Bronchial epithelial cell (primary cell): ENCODE data around the gene RAI1. TPM values are rescaled to one million over a fixed set of nuclear protein-coding genes. Genes with fewer than 3 reads are reported as not detected.

Source experiments
- DNase-seq: peaks from one replicate; pipeline ENCODE4 v3.0.0-alpha.2; 2010; ENCODE audit warnings: low read depth
- FAIRE-seq: peaks from 2 replicates; lab custom pipeline; 2011; peaks lifted over from hg19 to GRCh38; lab: Jason Lieb, UNC
- H3K27me3 ChIP-seq: 2 replicates; pipeline ENCODE4 v1.5.1; 2011; ENCODE audit warnings: low read length; ENCODE audit not compliant: control insufficient read depth, insufficient read depth
- H3K36me3 ChIP-seq: 2 replicates; pipeline ENCODE4 v1.5.1; 2011; ENCODE audit warnings: low read length; ENCODE audit not compliant: control insufficient read depth, insufficient read depth
- H3K4me3 ChIP-seq: 2 replicates; pipeline ENCODE4 v1.5.1; 2011; ENCODE audit warnings: mild to moderate bottlenecking, low read depth, low read length, control low read depth
- CTCF ChIP-seq: IDR thresholded peaks from 2 replicates; pipeline ENCODE4 v1.5.1; 2011; ENCODE audit warnings: mild to moderate bottlenecking, moderate library complexity, low read length, control low read depth, inconsistent platforms; ENCODE audit not compliant: insufficient read depth, severe bottlenecking
- total RNA-seq: library from RNA; depleted of rRNA; stranded (reverse); fragments of >200 nt; gene quantifications from 2 replicates; pipeline ENCODE4 v1.2.1, GENCODE V29; 2014

RAI1 gene
- total RNA-seq, 1 donor from 2014 or later, result 7.4 TPM

- no peaks in the 10 kb centered on the region for H3K27me3 ChIP-seq
- no peak overlapping the region for H3K4me3 ChIP-seq
- no peak for TF ChIP-seq CTCF
- peaks cover 6% of the 10 kb centered on the region for H3K36me3 ChIP-seq
- DNase-seq, result no peak
- FAIRE-seq, result no peak
These were observed 67.3 kb downstream of the RAI1 start for GRCh38 chr17:17748604-17749003.

- no peak for TF ChIP-seq CTCF
- H3K27me3 ChIP-seq, result no peaks in the 10 kb centered on the region
- DNase-seq, result no peak
- peaks cover 8% of the 10 kb centered on the region for H3K36me3 ChIP-seq
- no peak for FAIRE-seq
- no peak overlapping the region for H3K4me3 ChIP-seq
These were observed 67.9 kb downstream of the RAI1 start for GRCh38 chr17:17749025-17749772.

- no peak for TF ChIP-seq CTCF
- FAIRE-seq (no peak), DNase-seq (peak; percentile 76)
- Histone ChIP-seq H3K4me3 (no peak overlapping the region), H3K27me3 (no peaks in the 10 kb centered on the region), H3K36me3 (peaks cover 9% of the 10 kb centered on the region)
These were observed 68.7 kb downstream of the RAI1 start for GRCh38 chr17:17749921-17750320.

- Histone ChIP-seq H3K36me3 (peaks cover 13% of the 10 kb centered on the region), H3K4me3 (no peak overlapping the region), H3K27me3 (no peaks in the 10 kb centered on the region)
- TF ChIP-seq CTCF, result no peak
- DNase-seq (no peak), FAIRE-seq (no peak)
These were observed 69.6 kb downstream of the RAI1 start for GRCh38 chr17:17750881-17751280.

GRCh38 chr17:17751489-17752088, 70.3 kb downstream of the RAI1 start:
- no peak for FAIRE-seq
- H3K4me3 ChIP-seq, result peak overlapping the region; percentile 15
- TF ChIP-seq CTCF, result no peak

More at GRCh38 chr17:17751489-17752088, 70.3 kb downstream of the RAI1 start:
- no peak for DNase-seq
- Histone ChIP-seq H3K27me3 (no peaks in the 10 kb centered on the region), H3K36me3 (peaks cover 12% of the 10 kb centered on the region)
